ENCODE results near the gene CDK5RAP2. TPM values are rescaled to one million over a fixed set of nuclear protein-coding genes. Genes with fewer than 3 reads are reported as not detected.

Gene CDK5RAP2
- total RNA-seq, 1 donor from 2014 or later = 54.7 TPM

DNA sequence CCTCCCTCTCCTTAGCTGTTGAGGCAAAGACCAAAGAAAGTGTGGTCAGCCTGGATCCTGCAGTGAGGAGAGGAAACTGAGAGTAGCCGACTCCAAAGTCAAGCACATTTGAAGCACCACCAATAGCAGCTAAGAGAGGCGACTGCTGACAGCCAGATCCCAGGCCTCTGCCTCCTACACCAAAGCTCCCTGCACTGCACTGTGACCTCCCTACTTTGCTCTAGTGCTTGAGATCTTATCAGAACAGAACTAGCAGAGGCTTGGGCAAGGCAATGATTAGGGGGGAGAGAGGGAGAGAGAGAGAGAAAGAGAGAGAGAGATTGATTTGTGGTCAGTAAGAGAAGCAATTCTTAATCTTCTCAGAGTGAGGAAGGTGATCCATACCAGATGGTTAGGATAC, 216.3 kb downstream of the CDK5RAP2 start:
- DNase-seq (no peak), ATAC-seq (no peak)
- H3K4me1 ChIP-seq = peaks cover 7% of the 10 kb centered on the region
- no peaks in the 10 kb centered on the region for H3K9me3 ChIP-seq
- H3K4me3 ChIP-seq = no peak overlapping the region
- intact Hi-C loops (cut with DNase I) = no loop called here
- H3K27me3 ChIP-seq (ENCODE audit: low read depth) = no peaks in the 10 kb centered on the region
- no peaks in the 10 kb centered on the region for H3K36me3 ChIP-seq
- no peak overlapping the region for H3K27ac ChIP-seq
- TF ChIP-seq, protein P1, sequence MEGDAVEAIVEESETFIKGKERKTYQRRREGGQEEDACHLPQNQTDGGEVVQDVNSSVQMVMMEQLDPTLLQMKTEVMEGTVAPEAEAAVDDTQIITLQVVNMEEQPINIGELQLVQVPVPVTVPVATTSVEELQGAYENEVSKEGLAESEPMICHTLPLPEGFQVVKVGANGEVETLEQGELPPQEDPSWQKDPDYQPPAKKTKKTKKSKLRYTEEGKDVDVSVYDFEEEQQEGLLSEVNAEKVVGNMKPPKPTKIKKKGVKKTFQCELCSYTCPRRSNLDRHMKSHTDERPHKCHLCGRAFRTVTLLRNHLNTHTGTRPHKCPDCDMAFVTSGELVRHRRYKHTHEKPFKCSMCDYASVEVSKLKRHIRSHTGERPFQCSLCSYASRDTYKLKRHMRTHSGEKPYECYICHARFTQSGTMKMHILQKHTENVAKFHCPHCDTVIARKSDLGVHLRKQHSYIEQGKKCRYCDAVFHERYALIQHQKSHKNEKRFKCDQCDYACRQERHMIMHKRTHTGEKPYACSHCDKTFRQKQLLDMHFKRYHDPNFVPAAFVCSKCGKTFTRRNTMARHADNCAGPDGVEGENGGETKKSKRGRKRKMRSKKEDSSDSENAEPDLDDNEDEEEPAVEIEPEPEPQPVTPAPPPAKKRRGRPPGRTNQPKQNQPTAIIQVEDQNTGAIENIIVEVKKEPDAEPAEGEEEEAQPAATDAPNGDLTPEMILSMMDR (IDR thresholded peaks at IDR 0.05) = no peak

DNA sequence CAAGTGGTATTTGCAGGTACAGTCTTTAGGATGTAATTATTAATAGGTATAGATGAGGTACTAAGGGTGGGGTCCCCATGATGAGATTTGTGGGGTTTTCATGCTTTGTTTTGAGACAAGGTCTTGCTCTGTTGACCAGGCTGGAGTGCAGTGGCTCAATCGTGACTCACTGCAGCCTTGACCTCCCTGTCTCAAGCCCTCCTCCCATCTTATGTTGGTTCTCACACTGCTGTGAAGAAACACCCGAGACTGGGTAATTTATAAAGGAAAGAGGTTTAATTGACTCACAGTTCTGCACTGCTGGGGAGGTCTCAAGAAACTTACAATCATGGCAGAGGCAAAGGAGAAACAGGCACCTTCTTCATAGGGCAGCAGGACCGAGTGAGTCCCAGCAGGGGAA, 217.5 kb downstream of the CDK5RAP2 start:
- no peak overlapping the region for H3K4me3 ChIP-seq
- no peaks in the 10 kb centered on the region for H3K27me3 ChIP-seq (ENCODE audit: low read depth)
- no peak for ATAC-seq
- TF ChIP-seq, protein P1 (IDR thresholded peaks at IDR 0.05) = no peak
- no peaks in the 10 kb centered on the region for H3K9me3 ChIP-seq
- intact Hi-C loops (cut with DNase I) = no loop called here
- H3K36me3 ChIP-seq = no peaks in the 10 kb centered on the region
- no peak overlapping the region for H3K27ac ChIP-seq
- H3K4me1 ChIP-seq = peaks cover 7% of the 10 kb centered on the region
- no peak for DNase-seq

DNA sequence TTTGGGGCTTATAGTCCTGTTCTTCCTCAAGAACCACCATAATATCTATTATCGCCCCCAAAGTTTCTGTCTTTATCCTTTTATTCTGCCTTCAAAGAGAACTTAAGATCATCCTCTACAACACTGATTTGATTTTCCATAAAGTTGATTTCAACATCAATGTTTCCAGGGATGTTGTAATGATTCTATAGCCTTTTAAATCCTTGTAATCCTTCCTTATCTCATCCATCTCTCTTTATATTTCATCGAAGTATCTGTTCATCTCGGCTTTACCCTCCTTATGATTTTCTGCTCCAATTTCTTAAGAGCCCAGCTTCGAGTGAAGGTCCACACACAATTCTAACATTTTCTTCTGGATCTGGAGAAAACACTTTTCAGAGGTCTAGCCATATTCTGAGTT, 218.4 kb downstream of the CDK5RAP2 start:
- TF ChIP-seq, protein P1 (IDR thresholded peaks at IDR 0.05) = no peak
- no peaks in the 10 kb centered on the region for H3K36me3 ChIP-seq
- H3K27me3 ChIP-seq (ENCODE audit: low read depth) = no peaks in the 10 kb centered on the region
- H3K4me1 ChIP-seq = peaks cover 3% of the 10 kb centered on the region
- ATAC-seq = no peak
- DNase-seq = no peak
- no peaks in the 10 kb centered on the region for H3K9me3 ChIP-seq
- H3K4me3 ChIP-seq = no peak overlapping the region
- H3K27ac ChIP-seq = no peak overlapping the region
- intact Hi-C loops (cut with DNase I) = no loop called here

- H3K4me3 ChIP-seq = no peak overlapping the region
- ATAC-seq (no peak), DNase-seq (no peak)
- intact Hi-C loops (cut with DNase I) = no loop called here
- no peaks in the 10 kb centered on the region for H3K36me3 ChIP-seq
- H3K27me3 ChIP-seq (ENCODE audit: low read depth) = no peaks in the 10 kb centered on the region
- no peaks in the 10 kb centered on the region for H3K9me3 ChIP-seq
- TF ChIP-seq, protein P1 (IDR thresholded peaks at IDR 0.05) = no peak
- H3K4me1 ChIP-seq = no peaks in the 10 kb centered on the region
- H3K27ac ChIP-seq = no peak overlapping the region
These were observed 219.5 kb downstream of the CDK5RAP2 start for GRCh38 chr9:120360510-120360909.

DNA sequence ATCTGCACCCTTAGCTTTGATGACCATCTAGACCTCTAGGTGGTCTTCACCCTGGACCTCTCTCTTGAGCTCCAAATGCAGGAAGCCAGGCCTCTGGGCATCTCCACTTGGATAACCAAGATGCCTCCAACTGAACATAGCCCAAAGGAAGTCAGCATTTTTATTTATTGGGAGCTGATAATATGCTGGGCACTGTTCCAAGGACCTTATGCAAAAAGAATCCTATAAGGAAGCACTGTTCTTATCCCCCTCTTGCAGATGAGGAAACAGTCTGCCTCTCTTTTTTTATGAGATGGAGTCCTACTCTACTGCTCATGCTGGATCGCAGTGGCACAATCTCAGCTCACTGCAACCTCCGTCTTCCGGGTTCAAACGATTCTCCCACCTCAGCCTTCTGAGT, 219.9 kb downstream of the CDK5RAP2 start:
- intact Hi-C loops (cut with DNase I) = no loop called here
- DNase-seq = no peak

More for the DNA sequence above, 219.9 kb downstream of the CDK5RAP2 start:
- Histone ChIP-seq H3K27ac (no peak overlapping the region), H3K4me1 (no peaks in the 10 kb centered on the region), H3K27me3 (ENCODE audit: low read depth) (no peaks in the 10 kb centered on the region), H3K9me3 (no peaks in the 10 kb centered on the region), H3K36me3 (no peaks in the 10 kb centered on the region), H3K4me3 (no peak overlapping the region)
- ATAC-seq = no peak
- TF ChIP-seq, protein P1 (IDR thresholded peaks at IDR 0.05) = no peak
